ENCODE data around the gene DENND2C. TPM values are rescaled to one million over a fixed set of nuclear protein-coding genes. Genes with fewer than 3 reads are reported as not detected.

DENND2C gene
- total RNA-seq, 1 experiment from 2014 or later, result 1.1 TPM

- DNase-seq (ENCODE audit: low read depth, low spot score) (no peak), ATAC-seq (no peak)
- Histone ChIP-seq H3K27me3 (ENCODE audit: control insufficient read depth, insufficient read depth, low read length) (peaks cover 4% of the 10 kb centered on the region; the same call in 1 of the 2 replicates), H3K27ac (ENCODE audit: low read length) (no peak overlapping the region), H3K4me3 (ENCODE audit: low read depth in 2 of 2, low read length in 2 of 2) (no peak overlapping the region), H3K36me3 (ENCODE audit: control insufficient read depth, insufficient read depth, low read length) (no peaks in the 10 kb centered on the region), H3K4me1 (ENCODE audit: control insufficient read depth, insufficient read depth, low read length) (no peaks in the 10 kb centered on the region), H3K9me3 (ENCODE audit: control insufficient read depth, insufficient read depth, low read depth, low read length) (no peaks in the 10 kb centered on the region)
- ChIA-PET POLR2A (interaction anchor here (0.6 kb wide), 1 partner anchor 8 kb away, joined by 7 read pairs; no protein-coding TSS in a partner anchor), CTCF (no interaction called here)
- in situ Hi-C loops (cut with HindIII; ENCODE audit: low pct_unique_long_range_greater_than_20kb, low sequenced_read_pairs) (no loop called here), intact Hi-C loops (cut with micrococcal nuclease; ENCODE audit: unreplicated experiment) (no loop called here)
- BruUV-seq (replicated peaks), result no TSS peak
- no peak for TF ChIP-seq REST (IDR thresholded peaks at IDR 0.05; ENCODE audit: insufficient read depth in 1 of 2, low read depth in 2 of 2, low read length in 1 of 2)
- no peak for TF ChIP-seq POLR2AphosphoS5 (IDR thresholded peaks at IDR 0.05; ENCODE audit: low read depth, low read length)
- TF ChIP-seq TCF7L2 (IDR thresholded peaks at IDR 0.05; ENCODE audit: low read depth, low read length), result no peak
- TF ChIP-seq CTCF (IDR thresholded peaks at IDR 0.05), result no peak
- TF ChIP-seq SIN3A (IDR thresholded peaks at IDR 0.05; ENCODE audit: borderline replicate concordance, insufficient read depth, low read depth, low read length), result no peak
Measured at GRCh38 chr1:114696810-114697209, 27.0 kb upstream of the DENND2C start.

GRCh38 chr1:114695430-114696058 is 25.7 kb upstream of the DENND2C start, which contains the start of gene AMPD1:
AMPD1 (minus strand) TSS chr1:114695546; CDS start chr1:114695471, 75 bp downstream.
- Histone ChIP-seq H3K27me3 (ENCODE audit: control insufficient read depth, insufficient read depth, low read length) (peaks cover 4% of the 10 kb centered on the region; the same call in 1 of the 2 replicates), H3K4me1 (ENCODE audit: control insufficient read depth, insufficient read depth, low read length) (no peaks in the 10 kb centered on the region), H3K27ac (ENCODE audit: low read length) (no peak within 1 kb of the TSS), H3K4me3 (ENCODE audit: low read depth in 2 of 2, low read length in 2 of 2) (no peak within 1 kb of the TSS), H3K9me3 (ENCODE audit: control insufficient read depth, insufficient read depth, low read depth, low read length) (no peaks in the 10 kb centered on the region), H3K36me3 (ENCODE audit: control insufficient read depth, insufficient read depth, low read length) (no peaks in the 10 kb centered on the region)
- CTCF ChIA-PET, result no interaction called here
- DNase-seq (ENCODE audit: low read depth, low spot score) (no peak), ATAC-seq (no peak)
- POLR2A ChIA-PET, result interaction anchor here (0.6 to 0.7 kb wide), 4 partner anchors 8 to 980 kb away, joined by 4 to 8 read pairs (median 7); no protein-coding TSS in a partner anchor
- BruUV-seq (replicated peaks), result no TSS peak
- TF ChIP-seq POLR2AphosphoS5 (IDR thresholded peaks at IDR 0.05; ENCODE audit: low read depth, low read length) (no peak), CTCF (IDR thresholded peaks at IDR 0.05) (no peak), TCF7L2 (IDR thresholded peaks at IDR 0.05; ENCODE audit: low read depth, low read length) (no peak), SIN3A (IDR thresholded peaks at IDR 0.05; ENCODE audit: borderline replicate concordance, insufficient read depth, low read depth, low read length) (no peak), REST (IDR thresholded peaks at IDR 0.05; ENCODE audit: insufficient read depth in 1 of 2, low read depth in 2 of 2, low read length in 1 of 2) (no peak)
- in situ Hi-C loops (cut with HindIII; ENCODE audit: low pct_unique_long_range_greater_than_20kb, low sequenced_read_pairs) (no loop called here), intact Hi-C loops (cut with micrococcal nuclease; ENCODE audit: unreplicated experiment) (no loop called here)
